OCI-LY3 (cell line): Measurements from ENCODE around the gene PHLDA2.

Experiments
- EZH2phosphoT487 ChIP-seq: fragments of 200-600 bp; shearing (Covaris generic); IDR thresholded peaks from 2 replicates; pipeline ENCODE4 v1.6.1; 2018; ENCODE audit warnings: antibody characterized with exemption, mixed run types, low read depth
- TF ChIP-seq, protein P1 (sequence below): fragments of 200-600, 300-600 bp; sonication (generic); IDR thresholded peaks from 2 replicates; pipeline ENCODE4 v1.5.1; 2014; ENCODE audit warnings: antibody characterized with exemption, low read length, low read depth

GRCh38 chr11:2922655-2923054 is 6.6 kb downstream of the PHLDA2 start:
- TF ChIP-seq, protein P1, sequence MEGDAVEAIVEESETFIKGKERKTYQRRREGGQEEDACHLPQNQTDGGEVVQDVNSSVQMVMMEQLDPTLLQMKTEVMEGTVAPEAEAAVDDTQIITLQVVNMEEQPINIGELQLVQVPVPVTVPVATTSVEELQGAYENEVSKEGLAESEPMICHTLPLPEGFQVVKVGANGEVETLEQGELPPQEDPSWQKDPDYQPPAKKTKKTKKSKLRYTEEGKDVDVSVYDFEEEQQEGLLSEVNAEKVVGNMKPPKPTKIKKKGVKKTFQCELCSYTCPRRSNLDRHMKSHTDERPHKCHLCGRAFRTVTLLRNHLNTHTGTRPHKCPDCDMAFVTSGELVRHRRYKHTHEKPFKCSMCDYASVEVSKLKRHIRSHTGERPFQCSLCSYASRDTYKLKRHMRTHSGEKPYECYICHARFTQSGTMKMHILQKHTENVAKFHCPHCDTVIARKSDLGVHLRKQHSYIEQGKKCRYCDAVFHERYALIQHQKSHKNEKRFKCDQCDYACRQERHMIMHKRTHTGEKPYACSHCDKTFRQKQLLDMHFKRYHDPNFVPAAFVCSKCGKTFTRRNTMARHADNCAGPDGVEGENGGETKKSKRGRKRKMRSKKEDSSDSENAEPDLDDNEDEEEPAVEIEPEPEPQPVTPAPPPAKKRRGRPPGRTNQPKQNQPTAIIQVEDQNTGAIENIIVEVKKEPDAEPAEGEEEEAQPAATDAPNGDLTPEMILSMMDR = no peak
- no peak for TF ChIP-seq EZH2phosphoT487
